GM19463 (cell line): ENCODE measurements around the gene SLC15A4.
"Not testable (repeated sequence)": the region's sequence is repeated elsewhere in the genome, so short reads cannot be mapped to it uniquely, and the experiment has no call there.

Experiments
- ATAC-seq: cut with Tn5 transposase; IDR thresholded peaks from one replicate; pipeline ENCODE4 v1.9.1; 2021; ENCODE audit warnings: mild to moderate bottlenecking, moderate library complexity; ENCODE audit not compliant: unreplicated experiment

The SLC15A4 gene

DNA sequence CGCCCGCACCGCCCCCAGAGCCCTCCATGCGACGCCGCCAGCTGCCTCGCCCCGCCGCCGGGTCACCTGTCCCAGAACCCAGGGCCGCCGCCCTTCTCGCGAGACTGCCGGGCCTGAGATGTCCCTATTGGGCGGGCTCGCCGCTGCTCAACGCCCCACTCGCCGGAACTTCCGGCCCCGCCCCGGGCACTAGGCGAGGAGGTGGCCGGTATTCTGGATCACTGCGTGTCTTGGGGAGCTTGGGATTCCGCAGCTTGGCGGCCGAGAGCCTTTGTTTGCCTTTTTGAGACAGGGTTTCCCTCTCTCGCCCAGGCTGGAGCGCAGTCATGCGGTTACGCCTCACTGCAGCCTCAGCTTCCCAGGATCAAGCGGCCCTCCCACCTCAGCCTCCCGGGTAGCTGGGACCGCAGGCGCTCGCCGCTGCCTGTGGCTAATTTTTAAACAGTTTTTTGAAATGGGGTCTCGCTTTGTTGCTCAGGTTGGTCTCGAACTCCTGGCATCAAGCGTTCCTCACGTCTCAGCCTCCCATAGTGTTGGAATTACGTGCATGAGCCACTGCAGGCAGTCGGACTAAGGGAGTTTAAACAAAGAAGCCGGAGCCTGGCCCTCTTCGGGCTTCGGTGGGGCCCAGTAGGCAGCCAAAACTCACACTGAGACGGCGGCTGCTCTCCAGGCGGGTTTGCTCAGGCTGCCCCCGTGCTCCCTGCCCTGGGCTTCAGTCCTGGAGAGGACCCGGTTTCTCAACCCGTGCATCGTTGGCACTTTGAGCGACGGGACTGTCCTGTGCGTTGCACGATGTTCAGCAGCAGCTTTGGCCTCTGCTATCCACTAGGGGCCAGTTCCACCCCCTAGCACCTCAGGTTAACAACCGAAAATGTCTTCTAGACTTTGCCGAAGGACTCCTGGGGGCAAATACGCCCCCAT, at the start of gene SLC15A4:
SLC15A4 (minus strand) TSS at position 43 of the 924 bp plus-strand sequence; CDS start at position 28, 15 bp downstream.
- ATAC-seq, result peak; percentile 77

DNA sequence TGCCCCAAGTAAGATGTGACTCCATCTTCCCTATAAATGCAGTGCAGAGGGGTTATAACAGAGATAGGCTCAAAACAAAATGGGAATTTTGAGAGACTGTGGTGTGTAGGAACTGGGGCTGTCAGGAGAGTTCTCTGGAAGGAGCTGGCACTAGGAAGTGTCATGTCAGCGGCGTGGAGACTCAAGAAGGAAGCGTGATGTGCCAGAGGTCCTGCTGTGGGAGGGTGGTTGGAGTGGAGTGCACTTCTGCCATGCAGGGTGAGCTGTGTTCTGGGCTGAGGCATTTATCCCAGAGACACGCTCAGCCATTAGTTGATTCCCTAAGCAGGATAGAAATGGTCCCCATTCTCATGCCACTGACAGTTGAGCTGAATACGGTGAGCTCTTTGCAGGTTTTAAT, 48.5 kb upstream of the SLC15A4 start:
- ATAC-seq, result no peak

- ATAC-seq, result no peak
Measured at GRCh38 chr12:128871516-128871892, 47.7 kb upstream of the SLC15A4 start.

DNA sequence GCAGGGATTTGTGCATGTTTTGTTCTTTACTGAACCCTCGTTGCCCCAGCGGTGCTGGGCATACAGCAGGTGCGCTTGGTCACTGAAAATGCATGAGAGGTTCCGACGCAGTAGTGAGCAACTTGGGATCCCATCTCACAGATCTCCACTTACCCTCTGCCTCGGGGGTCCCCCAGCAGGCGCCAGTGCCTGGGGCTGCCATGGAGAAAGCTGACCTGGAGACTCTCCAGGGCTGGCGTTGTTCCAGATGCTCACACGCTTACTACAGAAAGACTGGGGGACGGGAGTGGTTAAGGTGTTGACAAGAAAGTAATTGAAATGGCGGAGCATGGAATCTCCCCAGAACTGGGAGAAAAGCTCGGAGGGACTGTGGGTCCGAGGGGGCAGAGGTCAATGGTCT, 43.7 kb upstream of the SLC15A4 start:
- no peak for ATAC-seq

DNA sequence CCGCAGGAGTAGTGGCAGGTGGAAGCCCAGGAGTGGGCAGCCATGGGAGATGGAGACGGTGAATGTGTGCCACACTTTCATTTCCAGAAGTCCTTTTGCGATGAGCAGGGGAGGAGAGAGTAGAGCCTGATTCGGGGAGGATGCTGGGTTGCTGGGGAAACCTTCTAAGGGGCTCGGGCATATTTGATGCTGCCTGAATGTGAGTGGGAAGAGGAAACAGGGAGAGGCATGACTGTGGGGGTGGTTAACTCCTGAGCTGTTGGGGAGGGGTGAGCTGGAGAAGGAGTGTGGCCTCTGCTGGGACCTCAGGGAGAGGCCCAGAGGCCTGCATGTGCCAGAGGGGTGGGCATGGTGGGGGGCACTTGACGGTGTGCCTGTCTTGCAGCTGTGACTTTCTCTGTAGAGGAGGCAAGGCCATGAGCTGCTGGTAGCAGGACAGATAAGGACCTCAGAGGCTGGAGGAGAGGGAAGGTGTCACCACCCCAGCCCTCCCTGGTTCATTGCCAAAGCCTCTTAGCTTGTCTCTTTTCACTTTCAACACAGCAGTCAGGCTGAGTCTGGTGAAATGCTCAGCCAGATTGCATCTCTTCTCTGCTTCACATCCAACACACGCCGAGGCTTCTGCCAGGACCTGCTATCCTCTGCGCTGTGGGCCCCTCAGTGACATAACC, 40.9 kb upstream of the SLC15A4 start:
- ATAC-seq, result no peak

GRCh38 chr12:128863957-128864356, 40.2 kb upstream of the SLC15A4 start:
- no peak for ATAC-seq

- no peak for ATAC-seq
Measured at GRCh38 chr12:128861226-128862016, 37.7 kb upstream of the SLC15A4 start.

- ATAC-seq, result no peak
Measured at GRCh38 chr12:128859311-128859710, 35.6 kb upstream of the SLC15A4 start.

- ATAC-seq, result no peak
Measured at GRCh38 chr12:128857133-128857763, 33.5 kb upstream of the SLC15A4 start.

DNA sequence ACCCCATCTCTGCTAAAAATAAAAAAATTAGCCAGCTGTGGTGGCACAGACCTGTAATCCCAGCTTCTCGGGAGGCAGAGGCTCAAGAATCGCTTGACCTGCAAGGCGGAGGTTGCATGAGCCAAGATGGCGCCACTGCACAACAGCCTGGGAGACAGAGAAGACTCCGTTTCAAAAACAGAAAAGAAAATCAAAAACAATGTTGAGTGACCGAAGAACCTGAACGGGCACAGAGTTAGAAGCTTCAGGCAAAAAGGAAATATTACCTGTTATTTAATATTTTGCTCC, 33.0 kb upstream of the SLC15A4 start:
- ATAC-seq, result no peak

- no peak for ATAC-seq
Measured at GRCh38 chr12:128856035-128856790, 32.5 kb upstream of the SLC15A4 start.

GRCh38 chr12:128853600-128854197, 29.9 kb upstream of the SLC15A4 start:
- ATAC-seq, result no peak

DNA sequence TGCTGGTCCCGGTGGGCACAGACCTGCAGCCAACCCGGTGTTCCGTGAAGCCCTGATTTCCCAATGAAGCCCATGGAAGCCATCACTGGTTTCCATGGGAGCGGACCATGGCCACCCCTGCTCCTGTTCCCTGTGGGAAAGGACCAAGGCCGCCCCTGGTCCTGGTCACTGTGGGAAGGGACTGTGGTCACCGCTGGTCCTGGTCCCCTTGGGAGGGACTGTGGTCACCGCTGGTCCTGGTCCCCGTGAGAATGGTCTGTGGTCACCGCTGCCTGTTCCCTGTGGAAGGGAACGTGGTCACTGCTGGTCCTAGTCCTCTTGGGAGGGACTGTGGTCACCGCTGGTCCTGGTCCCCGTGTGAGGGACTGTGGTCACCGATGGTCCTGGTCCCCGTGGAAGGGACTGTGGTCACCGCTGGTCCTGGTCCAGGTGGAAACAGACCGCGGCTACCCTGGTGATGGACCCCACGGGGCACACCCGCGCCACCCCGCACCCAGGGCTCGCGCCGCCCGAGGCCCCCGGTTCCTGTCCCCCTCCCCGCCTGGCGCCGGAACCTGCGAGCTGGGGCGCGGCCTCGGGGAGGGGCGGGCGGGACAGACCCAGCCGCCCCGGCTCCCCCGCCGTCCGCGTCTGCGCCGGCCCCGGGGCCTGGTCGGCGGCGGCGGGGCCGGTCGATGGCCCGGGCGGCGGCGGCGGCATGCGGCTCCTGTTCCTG, 29.3 kb upstream of the SLC15A4 start, which contains the start of gene GLT1D1:
GLT1D1 (plus strand) TSS at position 594 of the 715 bp plus-strand sequence; CDS start at position 698, 104 bp downstream.
- no peak for ATAC-seq

GRCh38 chr12:128852026-128852698, 28.4 kb upstream of the SLC15A4 start:
- ATAC-seq, result no peak

- not testable (repeated sequence) for ATAC-seq
Measured at GRCh38 chr12:128851429-128851828, 27.7 kb upstream of the SLC15A4 start.

DNA sequence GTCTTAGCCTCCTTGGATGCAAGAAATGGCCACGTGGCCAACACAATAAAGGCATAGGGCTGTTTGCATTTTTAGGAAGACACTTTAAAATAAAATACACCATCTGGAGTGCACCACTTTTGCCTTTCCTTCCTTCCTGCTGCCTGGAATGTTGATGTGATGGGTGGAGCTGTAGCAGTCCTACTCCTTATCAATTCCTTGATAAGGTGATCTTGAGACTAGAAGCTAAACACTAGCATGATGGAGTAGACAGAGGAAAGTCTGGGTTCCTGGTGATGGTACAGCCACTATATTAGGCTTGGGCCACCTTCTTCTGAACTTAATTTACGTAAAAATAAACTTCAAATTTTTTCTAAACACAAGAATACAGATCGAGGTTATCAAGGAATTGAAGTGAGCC, 26.6 kb upstream of the SLC15A4 start:
- no peak for ATAC-seq

DNA sequence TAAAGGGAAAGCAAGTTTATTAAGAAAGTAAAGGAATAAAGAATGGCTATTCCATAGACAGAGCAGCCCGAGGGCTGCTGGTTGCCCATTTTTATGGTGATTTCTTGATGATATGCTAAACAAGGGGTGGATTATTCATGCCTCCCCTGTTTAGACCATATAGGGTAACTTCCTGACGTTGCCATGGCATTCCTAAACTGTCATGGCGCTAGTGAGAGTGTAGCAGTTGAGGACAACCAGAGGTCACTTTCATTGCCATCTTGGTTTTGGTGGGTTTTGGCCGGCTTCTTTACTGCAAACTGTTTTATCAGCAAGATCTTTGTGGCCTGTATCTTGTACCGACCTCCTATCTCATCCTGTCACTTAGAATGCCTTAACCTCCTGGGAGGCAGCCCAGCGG, 26.0 kb upstream of the SLC15A4 start:
- ATAC-seq, result not testable (repeated sequence)

- no peak for ATAC-seq
Measured at GRCh38 chr12:128848371-128848770, 24.6 kb upstream of the SLC15A4 start.

DNA sequence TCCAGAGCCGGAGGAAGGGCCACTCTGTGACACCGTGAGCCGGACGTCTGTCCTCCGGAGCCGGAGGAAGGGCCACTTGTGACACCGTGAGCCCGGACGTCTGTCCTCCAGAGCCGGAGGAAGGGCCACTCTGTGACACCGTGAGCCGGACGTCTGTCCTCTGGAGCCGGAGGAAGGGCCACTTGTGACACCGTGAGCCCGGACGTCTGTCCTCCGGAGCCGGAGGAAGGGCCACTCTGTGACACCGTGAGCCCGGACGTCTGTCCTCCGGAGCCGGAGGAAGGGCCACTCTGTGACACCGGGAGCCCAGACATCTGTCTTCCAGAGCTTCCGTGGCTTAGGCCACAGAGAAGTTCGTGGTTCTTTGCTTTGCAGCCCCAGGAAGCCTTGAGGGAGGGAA, 22.9 kb upstream of the SLC15A4 start:
- not testable (repeated sequence) for ATAC-seq
